Medulla oblongata (tissue), 1 donor: ENCODE results near the gene PHACTR3.
A peak's percentile ranks its signal among the peaks of the same experiment; 100 is the strongest.

ENCODE experiments used
- DNase-seq: peaks from one replicate; pipeline ENCODE4 v3.0.0-alpha.2; 2015; ENCODE audit errors: extremely low spot score

Gene PHACTR3

GRCh38 chr20:59777331-59777725 is 173.0 kb downstream of the PHACTR3 start:
- no peak for DNase-seq

GRCh38 chr20:59777814-59778575 is 173.7 kb downstream of the PHACTR3 start:
- DNase-seq: no peak

GRCh38 chr20:59778615-59779200 is 174.4 kb downstream of the PHACTR3 start:
- DNase-seq: no peak

- DNase-seq: no peak
These were observed 175.5 kb downstream of the PHACTR3 start for GRCh38 chr20:59779656-59780380.

GRCh38 chr20:59780494-59781185 is 176.3 kb downstream of the PHACTR3 start:
- DNase-seq: no peak

- DNase-seq: no peak
These were observed 176.9 kb downstream of the PHACTR3 start for GRCh38 chr20:59781226-59781625.

- DNase-seq: peak; percentile 65
These were observed 178.8 kb downstream of the PHACTR3 start for GRCh38 chr20:59782986-59783640.

- no peak for DNase-seq
These were observed 179.3 kb downstream of the PHACTR3 start for GRCh38 chr20:59783641-59784010.

GRCh38 chr20:59784365-59784764 is 180.0 kb downstream of the PHACTR3 start:
- DNase-seq: no peak

- DNase-seq: no peak
These were observed 180.7 kb downstream of the PHACTR3 start for GRCh38 chr20:59784791-59785668.

GRCh38 chr20:59785669-59785959 is 181.3 kb downstream of the PHACTR3 start:
- no peak for DNase-seq

- DNase-seq: no peak
These were observed 181.9 kb downstream of the PHACTR3 start for GRCh38 chr20:59785986-59786795.

- DNase-seq: no peak
These were observed 182.6 kb downstream of the PHACTR3 start for GRCh38 chr20:59786801-59787537.

GRCh38 chr20:59787538-59787890 is 183.2 kb downstream of the PHACTR3 start:
- DNase-seq: no peak

- no peak for DNase-seq
These were observed 183.9 kb downstream of the PHACTR3 start for GRCh38 chr20:59788196-59788735.

- DNase-seq: no peak
These were observed 184.6 kb downstream of the PHACTR3 start for GRCh38 chr20:59788811-59789397.

- no peak for DNase-seq
These were observed 185.3 kb downstream of the PHACTR3 start for GRCh38 chr20:59789686-59790085.

GRCh38 chr20:59790346-59790745 is 186.0 kb downstream of the PHACTR3 start:
- DNase-seq: no peak

GRCh38 chr20:59792300-59792699 is 188.0 kb downstream of the PHACTR3 start:
- no peak for DNase-seq
